H1 (cell line): ENCODE measurements around the gene DNAH1. TPM values are rescaled to one million over a fixed set of nuclear protein-coding genes. Genes with fewer than 3 reads are reported as not detected.

ENCODE experiments used
- CTCF ChIA-PET: fragments of 300-600 bp; sonication (Branson Sonifier 250); formaldehyde crosslinking; loops from one replicate; lab custom pipeline; 2021; ENCODE audit not compliant: partially characterized antibody; lab: Charles Lee
- POLR2A ChIA-PET: fragments of 300-600 bp; sonication (Branson Sonifier 250); formaldehyde crosslinking; loops from one replicate; lab custom pipeline; 2021; ENCODE audit warnings: inconsistent platforms; ENCODE audit not compliant: partially characterized antibody; lab: Charles Lee
- DNase-seq, 2 experiments: peaks; one replicate each; pipeline versions ENCODE4 v3.0.0 to v3.0.0-alpha.2; 2010 to 2022; ENCODE audit warnings: low spot score in 2 of 2, low read depth in 1 of 2, mixed read lengths in 1 of 2
- FAIRE-seq: peaks from 2 replicates; lab custom pipeline; 2011; peaks lifted over from hg19 to GRCh38; lab: Jason Lieb, UNC
- H2AFZ ChIP-seq: 2 replicates; pipeline ENCODE4 v1.8.1; 2012; ENCODE audit warnings: low read length, inconsistent platforms
- H2AK5ac ChIP-seq: 2 replicates; pipeline ENCODE4 v1.6.1; 2013; ENCODE audit warnings: low read depth, low read length
- H2BK120ac ChIP-seq: replicated peaks from 2 replicates; pipeline ENCODE3; 2013; ENCODE audit warnings: low read depth, low read length, inconsistent platforms
- H2BK12ac ChIP-seq: 2 replicates; pipeline ENCODE4 v1.6.1; 2013; ENCODE audit warnings: low read depth, low read length
- H2BK15ac ChIP-seq: 2 replicates; pipeline ENCODE4 v1.6.1; 2013; ENCODE audit warnings: low read length
- H2BK20ac ChIP-seq: 2 replicates; pipeline ENCODE4 v1.6.1; 2013; ENCODE audit warnings: low read length
- H2BK5ac ChIP-seq: 2 replicates; pipeline ENCODE4 v1.6.1; 2013; ENCODE audit warnings: low read depth, low read length
- H3K14ac ChIP-seq: 2 replicates; pipeline ENCODE4 v1.6.1; 2013; ENCODE audit warnings: inconsistent platforms; ENCODE audit not compliant: insufficient read length
- H3K18ac ChIP-seq: 2 replicates; pipeline ENCODE4 v1.6.1; 2013; ENCODE audit warnings: low read length; ENCODE audit errors: extremely low read depth
- H3K23ac ChIP-seq: 2 replicates; pipeline ENCODE4 v1.6.1; 2013; ENCODE audit warnings: inconsistent platforms; ENCODE audit not compliant: insufficient read length
- H3K23me2 ChIP-seq: 2 replicates; pipeline ENCODE4 v1.6.1; 2013; ENCODE audit warnings: low read depth, low read length
- H3K27ac ChIP-seq: 2 replicates; pipeline ENCODE4 v1.6.1; 2011; ENCODE audit warnings: low read depth, low read length, inconsistent platforms
- H3K27me3 ChIP-seq, 4 experiments: replicated peaks in 1 of 4; 1 replicate in 1 of 4; 2 replicates in 3 of 4; pipeline versions ENCODE4 v1.6.1 to v1.8.1; 2011 to 2013; ENCODE audit warnings: low read length in 3 of 4, mild to moderate bottlenecking in 3 of 4, inconsistent platforms in 2 of 4, mixed read lengths in 2 of 4, moderate library complexity in 1 of 4; ENCODE audit not compliant: control insufficient read depth in 3 of 4, insufficient read depth in 3 of 4; ENCODE audit errors: extremely low read depth in 1 of 4
- H3K36me3 ChIP-seq, 4 experiments: 2 replicates each; pipeline versions ENCODE4 v1.6.1 to v1.8.1; 2011 to 2013; ENCODE audit warnings: mild to moderate bottlenecking in 4 of 4, low read length in 3 of 4, moderate library complexity in 2 of 4, control low read depth in 1 of 4, inconsistent platforms in 1 of 4; ENCODE audit not compliant: insufficient read depth in 4 of 4, control insufficient read depth in 2 of 4
- H3K4ac ChIP-seq: replicated peaks from 2 replicates; pipeline ENCODE3; 2013; ENCODE audit warnings: low read length, low read depth, mixed read lengths, inconsistent platforms; ENCODE audit not compliant: insufficient read length
- H3K4me1 ChIP-seq, 4 experiments: replicated peaks in 1 of 4; 1 replicate in 1 of 4; 2 replicates in 3 of 4; pipeline versions ENCODE4 v1.6.1 to v1.8.1; 2011 to 2013; ENCODE audit warnings: low read length in 3 of 4, inconsistent platforms in 2 of 4, mixed read lengths in 1 of 4; ENCODE audit not compliant: insufficient read depth in 4 of 4, control insufficient read depth in 3 of 4
- H3K4me2 ChIP-seq, 2 experiments: 2 replicates each; pipeline versions ENCODE4 v1.6.1 to v1.8.1; 2011 to 2013; ENCODE audit warnings: low read depth in 2 of 2, low read length in 2 of 2, control low read depth in 1 of 2, inconsistent platforms in 1 of 2, mild to moderate bottlenecking in 1 of 2; ENCODE audit not compliant: insufficient read depth in 1 of 2
- H3K4me3 ChIP-seq, 4 experiments: fragments of 200-600, 300-600 bp in 1 of 4; sonication (generic), shearing (Covaris generic), sonication (Bioruptor Twin) in 1 of 4; 2 replicates each; pipeline versions ENCODE4 v1.5.1 to v1.8.1; 2011 to 2016; ENCODE audit warnings: low read length in 4 of 4, low read depth in 3 of 4, control low read depth in 2 of 4, inconsistent platforms in 2 of 4, mild to moderate bottlenecking in 2 of 4, mixed read lengths in 1 of 4, moderate library complexity in 1 of 4; ENCODE audit not compliant: insufficient read depth in 2 of 4; ENCODE audit errors: extremely low read depth in 1 of 4
- H3K56ac ChIP-seq: replicated peaks from 2 replicates; pipeline ENCODE3; 2013; ENCODE audit warnings: low read depth, mild to moderate bottlenecking, mixed read lengths, low read length, inconsistent platforms; ENCODE audit not compliant: insufficient read length
- H3K79me1 ChIP-seq: 2 replicates; pipeline ENCODE4 v1.6.1; 2013; ENCODE audit warnings: low read depth, low read length, control low read depth
- H3K79me2 ChIP-seq, 2 experiments: 2 replicates each; pipeline versions ENCODE4 v1.6.1 to v1.8.1; 2012 to 2013; ENCODE audit warnings: low read length in 2 of 2, mild to moderate bottlenecking in 2 of 2, inconsistent platforms in 1 of 2; ENCODE audit not compliant: insufficient read depth in 2 of 2, control insufficient read depth in 1 of 2
- H3K9ac ChIP-seq, 4 experiments: replicated peaks in 1 of 4; 1 replicate in 1 of 4; 2 replicates in 3 of 4; pipeline versions ENCODE4 v1.6.1 to v1.8.1; 2011 to 2013; ENCODE audit warnings: low read depth in 3 of 4, low read length in 3 of 4, control low read depth in 2 of 4, mild to moderate bottlenecking in 2 of 4, moderate library complexity in 2 of 4, inconsistent platforms in 1 of 4; ENCODE audit errors: extremely low read depth in 1 of 4
- H3K9me3 ChIP-seq, 2 experiments: 2 replicates each; pipeline versions ENCODE4 v1.6.1 to v1.8.1; 2012 to 2013; ENCODE audit warnings: mild to moderate bottlenecking in 2 of 2, moderate library complexity in 2 of 2, control low read depth in 1 of 2, inconsistent platforms in 1 of 2, low read depth in 1 of 2, low read length in 1 of 2, mixed read lengths in 1 of 2; ENCODE audit not compliant: insufficient read depth in 2 of 2
- H4K20me1 ChIP-seq, 2 experiments: replicated peaks in 1 of 2; 2 replicates each; pipeline versions ENCODE3 to v1.8.1; 2011 to 2013; ENCODE audit warnings: inconsistent platforms in 2 of 2, low read length in 2 of 2, mild to moderate bottlenecking in 1 of 2; ENCODE audit not compliant: insufficient read depth in 2 of 2, control insufficient read depth in 1 of 2
- H4K5ac ChIP-seq: 2 replicates; pipeline ENCODE4 v1.6.1; 2013; ENCODE audit warnings: low read length, low read depth, mixed read lengths, inconsistent platforms; ENCODE audit not compliant: insufficient read length
- H4K8ac ChIP-seq: 2 replicates; pipeline ENCODE4 v1.8.0; 2013; ENCODE audit warnings: mild to moderate bottlenecking, moderate library complexity, low read length, inconsistent platforms; ENCODE audit not compliant: insufficient read depth; ENCODE audit errors: extremely low read depth
- H4K91ac ChIP-seq: replicated peaks from 2 replicates; pipeline ENCODE3; 2013; ENCODE audit warnings: low read length, mixed read lengths, inconsistent platforms; ENCODE audit not compliant: insufficient read length
- ATF2 ChIP-seq: IDR thresholded peaks from 2 replicates; pipeline ENCODE4 v1.6.1; 2012; ENCODE audit warnings: low read length, inconsistent platforms
- CBX8 ChIP-seq: fragments of 300-800, 300-1000 bp; sonication (generic); IDR thresholded peaks from 2 replicates; pipeline ENCODE4 v1.7.1; 2016; ENCODE audit warnings: low read depth, low read length, borderline replicate concordance
- E2F6 ChIP-seq: IDR thresholded peaks from 2 replicates; pipeline ENCODE4 v1.6.1; 2012; ENCODE audit warnings: inconsistent platforms
- EZH2 ChIP-seq: fragments of 200-600 bp; sonication (generic); IDR thresholded peaks from 2 replicates; pipeline ENCODE4 v1.7.1; 2012; ENCODE audit warnings: low read depth, mild to moderate bottlenecking, moderate library complexity, low read length, inconsistent platforms; ENCODE audit not compliant: severe bottlenecking
- KDM5A ChIP-seq: fragments of 200-600 bp; IDR thresholded peaks from 2 replicates; pipeline ENCODE4 v1.7.1; 2012; ENCODE audit warnings: mild to moderate bottlenecking, low read length, inconsistent platforms, mixed read lengths
- MAFK ChIP-seq: IDR thresholded peaks from 2 replicates; pipeline ENCODE4 v1.6.1; 2012; ENCODE audit warnings: low read depth, mild to moderate bottlenecking, improper control_type of control experiment, low read length
- NRF1 ChIP-seq: IDR thresholded peaks from 2 replicates; pipeline ENCODE4 v1.6.1; 2011; ENCODE audit warnings: mild to moderate bottlenecking, low read depth, low read length, improper control_type of control experiment
- POU5F1 ChIP-seq: IDR thresholded peaks from 2 replicates; pipeline ENCODE4 v1.6.1; 2011; ENCODE audit warnings: low read depth, mild to moderate bottlenecking, low read length, moderate library complexity
- SIN3A ChIP-seq, 2 experiments: IDR thresholded peaks in 1 of 2; conservative IDR thresholded peaks in 1 of 2; 2 replicates each; pipeline ENCODE4 v1.6.1; 2011 to 2012; ENCODE audit warnings: low read length in 2 of 2, improper control_type of control experiment in 1 of 2, low read depth in 1 of 2, mild to moderate bottlenecking in 1 of 2
- TAF1 ChIP-seq: IDR thresholded peaks from 2 replicates; pipeline ENCODE4 v1.6.1; 2011; ENCODE audit warnings: mild to moderate bottlenecking, low read depth, low read length
- ZNF274 ChIP-seq: IDR thresholded peaks from 2 replicates; pipeline ENCODE4 v1.7.0; 2012; ENCODE audit warnings: low read length, borderline replicate concordance; ENCODE audit errors: extremely low read depth
- WGBS, 2 experiments: shearing (Covaris generic) in 1 of 2; methylation state at CpG; one replicate each; pipeline versions ENCODE4 v1.1.6 to v1.1.7; 2013 to 2015; ENCODE audit warnings: low lambda C conversion rate in 2 of 2, mixed read lengths in 2 of 2, inconsistent platforms in 1 of 2, low coverage in 1 of 2, missing lambda C conversion rate in 1 of 2; ENCODE audit not compliant: insufficient replicate concordance in 2 of 2, insufficient coverage in 1 of 2, insufficient read length in 1 of 2; ENCODE audit errors: extremely low coverage in 1 of 2, missing lambda C conversion rate in 1 of 2; 5-methylcytosine and 5-hydroxymethylcytosine counted together
- polyA plus RNA-seq, 7 experiments: library from polyadenylated mRNA; depleted of rRNA in 3 of 7; stranded (reverse) in 5 of 7; unstranded in 2 of 7; fragments of >200 nt in 5 of 7; fragments of 200-250 nt in 2 of 7; gene quantifications; 1 replicate in 5 of 7; 2 replicates in 1 of 7; 4 replicates in 1 of 7; pipeline versions ENCODE4 v1.2.1 to v1.2.3, GENCODE V29; 2011 to 2013; ENCODE audit warnings: missing spikeins in 2 of 7, mixed read lengths in 2 of 7
- total RNA-seq: library from RNA; stranded (reverse); fragmentation: NEBNext Ultra II Directional; extraction: Animal tissue kit (Norgen Biotek cat#: 25700); gene quantifications from 2 replicates; pipeline ENCODE4 v1.2.1, GENCODE V29; 2021

Gene DNAH1
- total and polyA plus RNA-seq, 2 of the 8 experiments (the other 6 are each of a cell fraction or from before 2014, with no cell fraction given), result 1.0 to 1.5 TPM

DNA sequence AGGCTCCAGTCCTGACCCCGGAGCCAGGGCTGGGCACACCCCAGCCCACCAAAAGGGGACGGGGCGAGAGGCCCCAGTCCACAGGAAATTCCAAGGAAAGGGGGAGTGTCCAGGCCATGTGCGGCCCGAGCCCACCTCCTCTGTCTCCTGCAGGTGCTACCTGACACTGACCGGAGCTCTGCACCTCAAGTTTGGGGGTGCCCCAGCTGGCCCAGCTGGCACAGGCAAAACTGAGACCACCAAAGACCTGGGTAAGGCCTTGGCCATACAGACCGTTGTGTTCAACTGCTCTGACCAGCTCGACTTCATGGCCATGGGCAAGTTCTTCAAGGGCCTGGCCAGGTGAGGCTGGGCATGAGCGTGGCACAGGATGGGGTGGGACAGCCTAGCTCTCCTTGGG lies 44.9 kb downstream of the DNAH1 start:
- H3K18ac ChIP-seq, result no peak overlapping the region
- TF ChIP-seq KDM5A (no peak), EZH2 (no peak), ATF2 (no peak), MAFK (no peak), TAF1 (no peak), E2F6 (no peak), NRF1 (no peak), ZNF274 (no peak), CBX8 (no peak), SIN3A (conservative IDR thresholded peaks at IDR 0.05 in 1 of 2, IDR thresholded peaks at IDR 0.05 in 1 of 2; ENCODE audit: low read depth in 1 of 2, low read length in 2 of 2) (no peak), POU5F1 (no peak)
- TF ChIP-seq, all 59 proteins: peak for 0
- Histone ChIP-seq H2BK15ac (no peak overlapping the region), H3K27me3 (no peaks in the 10 kb centered on the region), H2AFZ (no peak overlapping the region), H3K27ac (no peak overlapping the region), H3K56ac (no peak overlapping the region), H3K79me1 (no peaks in the 10 kb centered on the region), H2BK5ac (no peak overlapping the region), H3K4me3 (no peak overlapping the region), H4K20me1 (no peaks in the 10 kb centered on the region), H3K23me2 (no peaks in the 10 kb centered on the region), H3K9ac (no peak overlapping the region), H3K4me2 (no peak overlapping the region), H2BK20ac (no peak overlapping the region), H3K4me1 (no peaks in the 10 kb centered on the region; a peak in 1 of 7 replicates), H2BK12ac (no peak overlapping the region), H4K8ac (no peak overlapping the region), H3K14ac (no peak overlapping the region), H3K36me3 (no peaks in the 10 kb centered on the region), H4K5ac (no peak overlapping the region), H3K9me3 (no peaks in the 10 kb centered on the region), H3K79me2 (no peaks in the 10 kb centered on the region), H4K91ac (peak overlapping the region; percentile 37), H2AK5ac (no peak overlapping the region), H3K23ac (no peak overlapping the region), H3K4ac (no peak overlapping the region), H2BK120ac (no peak overlapping the region)
- CTCF ChIA-PET, result interaction anchor here (0.8 to 9.0 kb wide), 13 partner anchors 10 to 140 kb away, joined by 3 to 131 read pairs (median 6); no protein-coding TSS in a partner anchor
- no peak for FAIRE-seq
- POLR2A ChIA-PET, result interaction anchor here (0.6 to 2.3 kb wide), 6 partner anchors 11 to 82 kb away, joined by 3 to 8 read pairs (median 4); partner anchors contain the start of gene WDR82
- 88% methylated on average over 7 of the region's 9 CpGs; no CpG with 5 or more reads in 1 of the 2 experiments for WGBS, 2 experiments
- DNase-seq, result no peak
